Measurements from ENCODE around the gene KRT82.

DNA sequence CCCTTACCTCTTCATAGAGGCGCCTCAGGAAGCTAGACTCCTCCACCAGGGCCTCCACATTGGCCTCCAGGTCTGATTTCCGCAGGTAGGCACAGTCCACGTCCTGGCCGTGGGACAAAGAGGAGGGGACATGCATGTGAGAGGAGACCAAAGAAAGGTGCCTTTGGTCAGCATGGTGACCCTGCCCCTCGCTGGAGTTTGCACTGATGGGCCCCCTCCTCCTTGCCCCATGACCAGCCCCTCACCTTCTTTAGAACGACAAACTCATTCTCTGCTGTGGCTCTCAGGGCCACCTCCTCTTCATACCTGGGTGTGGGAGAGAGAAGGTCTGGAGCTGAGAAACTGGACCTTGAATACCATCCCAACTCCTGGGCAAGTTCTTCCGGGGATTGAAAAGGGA, 42.1 kb downstream of the KRT82 start:
- TF ChIP-seq SIN3A (IDR thresholded peaks at IDR 0.05; ENCODE audit: borderline replicate concordance, insufficient read depth, low read length) = no peak
- TF ChIP-seq, protein P1, sequence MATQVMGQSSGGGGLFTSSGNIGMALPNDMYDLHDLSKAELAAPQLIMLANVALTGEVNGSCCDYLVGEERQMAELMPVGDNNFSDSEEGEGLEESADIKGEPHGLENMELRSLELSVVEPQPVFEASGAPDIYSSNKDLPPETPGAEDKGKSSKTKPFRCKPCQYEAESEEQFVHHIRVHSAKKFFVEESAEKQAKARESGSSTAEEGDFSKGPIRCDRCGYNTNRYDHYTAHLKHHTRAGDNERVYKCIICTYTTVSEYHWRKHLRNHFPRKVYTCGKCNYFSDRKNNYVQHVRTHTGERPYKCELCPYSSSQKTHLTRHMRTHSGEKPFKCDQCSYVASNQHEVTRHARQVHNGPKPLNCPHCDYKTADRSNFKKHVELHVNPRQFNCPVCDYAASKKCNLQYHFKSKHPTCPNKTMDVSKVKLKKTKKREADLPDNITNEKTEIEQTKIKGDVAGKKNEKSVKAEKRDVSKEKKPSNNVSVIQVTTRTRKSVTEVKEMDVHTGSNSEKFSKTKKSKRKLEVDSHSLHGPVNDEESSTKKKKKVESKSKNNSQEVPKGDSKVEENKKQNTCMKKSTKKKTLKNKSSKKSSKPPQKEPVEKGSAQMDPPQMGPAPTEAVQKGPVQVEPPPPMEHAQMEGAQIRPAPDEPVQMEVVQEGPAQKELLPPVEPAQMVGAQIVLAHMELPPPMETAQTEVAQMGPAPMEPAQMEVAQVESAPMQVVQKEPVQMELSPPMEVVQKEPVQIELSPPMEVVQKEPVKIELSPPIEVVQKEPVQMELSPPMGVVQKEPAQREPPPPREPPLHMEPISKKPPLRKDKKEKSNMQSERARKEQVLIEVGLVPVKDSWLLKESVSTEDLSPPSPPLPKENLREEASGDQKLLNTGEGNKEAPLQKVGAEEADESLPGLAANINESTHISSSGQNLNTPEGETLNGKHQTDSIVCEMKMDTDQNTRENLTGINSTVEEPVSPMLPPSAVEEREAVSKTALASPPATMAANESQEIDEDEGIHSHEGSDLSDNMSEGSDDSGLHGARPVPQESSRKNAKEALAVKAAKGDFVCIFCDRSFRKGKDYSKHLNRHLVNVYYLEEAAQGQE (IDR thresholded peaks at IDR 0.05; ENCODE audit: insufficient read depth in 1 of 2, low read depth in 2 of 2, low read length in 2 of 2) = no peak
- no peak for TF ChIP-seq POLR2AphosphoS5 (IDR thresholded peaks at IDR 0.05; ENCODE audit: low read depth, low read length)
- TF ChIP-seq TAF1 (IDR thresholded peaks at IDR 0.05; ENCODE audit: borderline replicate concordance, insufficient read depth, low read length) = no peak
- TF ChIP-seq FOXP2 (optimal IDR thresholded peaks at IDR 0.05; ENCODE audit: borderline replicate concordance, extremely low read depth, extremely low read length, insufficient read depth) = no peak
